Calu3 (cell line): ENCODE data around the gene FBXL7. TPM values are rescaled to one million over a fixed set of nuclear protein-coding genes. Genes with fewer than 3 reads are reported as not detected.

Source experiments
- BruUV-seq: library from RNA; stranded (reverse); fragments of 400-500 nt; replicated peaks from 2 replicates; lab custom pipeline; 2021; lab: Mats Ljungman, UMichigan
- CTCF ChIA-PET: fragments of 300-600 bp; sonication (Branson Sonifier 250); formaldehyde crosslinking; loops from one replicate; lab custom pipeline; 2022; ENCODE audit warnings: antibody characterized with exemption; lab: Charles Lee
- DNase-seq: peaks from one replicate; pipeline ENCODE4 v3.0.0; 2022
- H3K27ac Mint-ChIP-seq: one replicate; pipeline ENCODE4 v1.8.0; 2022; ENCODE audit warnings: mixed read lengths; ENCODE audit not compliant: unreplicated experiment
- H3K27me3 Mint-ChIP-seq: one replicate; pipeline ENCODE4 v1.8.0; 2022; ENCODE audit warnings: mixed read lengths; ENCODE audit not compliant: unreplicated experiment
- H3K36me3 Mint-ChIP-seq: one replicate; pipeline ENCODE4 v1.8.0; 2022; ENCODE audit warnings: mild to moderate bottlenecking, moderate library complexity, mixed read lengths; ENCODE audit not compliant: insufficient read depth, unreplicated experiment
- H3K4me1 Mint-ChIP-seq: one replicate; pipeline ENCODE4 v1.8.0; 2022; ENCODE audit warnings: mild to moderate bottlenecking, low read depth, mixed read lengths; ENCODE audit not compliant: unreplicated experiment
- H3K4me3 Mint-ChIP-seq: one replicate; pipeline ENCODE4 v1.8.0; 2022; ENCODE audit warnings: mild to moderate bottlenecking, low read depth, moderate library complexity, mixed read lengths; ENCODE audit not compliant: unreplicated experiment
- H3K9me3 Mint-ChIP-seq: one replicate; pipeline ENCODE4 v1.8.0; 2022; ENCODE audit warnings: low read depth, mixed read lengths; ENCODE audit not compliant: unreplicated experiment
- intact Hi-C: fragments of 100-400 bp; cut with micrococcal nuclease; formaldehyde crosslinking; loops from one replicate; pipeline ENCODE4 v1.10.0; 2022; ENCODE audit not compliant: unreplicated experiment
- total RNA-seq: library from RNA; stranded (reverse); gene quantifications from 2 replicates; pipeline ENCODE4 v1.2.3, GENCODE V29; 2022
- TF ChIP-seq, protein P1 (sequence below): fragments of 200-600 bp; IDR thresholded peaks from one replicate; pipeline ENCODE4 v1.8.0; 2022; ENCODE audit warnings: antibody characterized with exemption; ENCODE audit not compliant: unreplicated experiment

Gene FBXL7
- total RNA-seq, 1 experiment from 2014 or later = not detected

DNA sequence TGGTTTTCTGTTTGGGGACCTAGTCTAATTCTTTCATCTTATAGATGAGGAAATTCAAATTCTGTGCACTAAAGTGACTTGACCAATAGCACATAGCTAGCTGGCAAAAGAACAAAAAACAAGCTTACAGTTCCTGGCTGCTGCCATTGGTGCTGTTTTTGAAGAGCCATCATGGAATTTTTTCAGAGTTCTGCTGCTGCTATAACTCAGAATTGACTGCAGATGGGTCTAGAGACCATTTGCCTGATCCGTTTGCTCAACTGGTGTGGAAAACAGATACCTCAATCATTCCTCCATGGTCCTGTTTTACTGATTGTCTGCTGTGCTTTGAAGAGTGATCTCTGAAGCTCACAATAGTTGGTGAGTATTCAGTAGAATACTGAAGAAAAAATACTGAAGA is 15.2 kb downstream of the FBXL7 start:
- CTCF ChIA-PET = no interaction called here
- no peak for DNase-seq
- H3K27me3 Mint-ChIP-seq = no peaks in the 10 kb centered on the region
- H3K9me3 Mint-ChIP-seq = peaks cover 14% of the 10 kb centered on the region
- no peak overlapping the region for H3K27ac Mint-ChIP-seq
- TF ChIP-seq, protein P1, sequence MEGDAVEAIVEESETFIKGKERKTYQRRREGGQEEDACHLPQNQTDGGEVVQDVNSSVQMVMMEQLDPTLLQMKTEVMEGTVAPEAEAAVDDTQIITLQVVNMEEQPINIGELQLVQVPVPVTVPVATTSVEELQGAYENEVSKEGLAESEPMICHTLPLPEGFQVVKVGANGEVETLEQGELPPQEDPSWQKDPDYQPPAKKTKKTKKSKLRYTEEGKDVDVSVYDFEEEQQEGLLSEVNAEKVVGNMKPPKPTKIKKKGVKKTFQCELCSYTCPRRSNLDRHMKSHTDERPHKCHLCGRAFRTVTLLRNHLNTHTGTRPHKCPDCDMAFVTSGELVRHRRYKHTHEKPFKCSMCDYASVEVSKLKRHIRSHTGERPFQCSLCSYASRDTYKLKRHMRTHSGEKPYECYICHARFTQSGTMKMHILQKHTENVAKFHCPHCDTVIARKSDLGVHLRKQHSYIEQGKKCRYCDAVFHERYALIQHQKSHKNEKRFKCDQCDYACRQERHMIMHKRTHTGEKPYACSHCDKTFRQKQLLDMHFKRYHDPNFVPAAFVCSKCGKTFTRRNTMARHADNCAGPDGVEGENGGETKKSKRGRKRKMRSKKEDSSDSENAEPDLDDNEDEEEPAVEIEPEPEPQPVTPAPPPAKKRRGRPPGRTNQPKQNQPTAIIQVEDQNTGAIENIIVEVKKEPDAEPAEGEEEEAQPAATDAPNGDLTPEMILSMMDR = no peak
- intact Hi-C loops = no loop called here
- no TSS peak for BruUV-seq
- no peaks in the 10 kb centered on the region for H3K4me1 Mint-ChIP-seq
- H3K4me3 Mint-ChIP-seq = no peak overlapping the region
- H3K36me3 Mint-ChIP-seq = peaks cover 5% of the 10 kb centered on the region

DNA sequence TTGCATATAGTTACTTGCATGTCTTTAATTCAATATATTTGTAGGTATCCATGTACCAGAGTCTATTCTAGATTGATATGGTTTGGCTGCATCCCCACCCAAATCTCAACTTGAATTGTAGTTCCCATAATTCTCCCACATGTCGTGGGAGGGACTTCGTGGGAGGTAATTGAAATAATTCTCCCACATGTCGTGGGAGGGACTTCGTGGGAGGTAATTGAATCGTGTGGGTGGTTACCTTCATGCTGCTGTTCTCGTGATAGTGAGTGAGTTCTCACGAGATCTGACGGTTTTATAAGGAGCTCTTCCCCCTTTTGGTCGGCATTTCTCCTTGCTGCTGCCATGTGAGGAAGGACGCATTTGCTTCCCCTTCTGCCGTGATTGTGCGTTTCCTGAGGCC is 16.5 kb downstream of the FBXL7 start:
- Mint-ChIP-seq H3K4me1 (no peaks in the 10 kb centered on the region), H3K4me3 (no peak overlapping the region), H3K36me3 (peaks cover 5% of the 10 kb centered on the region), H3K27me3 (no peaks in the 10 kb centered on the region), H3K27ac (no peak overlapping the region), H3K9me3 (peaks cover 13% of the 10 kb centered on the region)
- BruUV-seq = no TSS peak
- DNase-seq = no peak
- intact Hi-C loops = no loop called here
- TF ChIP-seq, protein P1 = no peak
- CTCF ChIA-PET = no interaction called here

DNA sequence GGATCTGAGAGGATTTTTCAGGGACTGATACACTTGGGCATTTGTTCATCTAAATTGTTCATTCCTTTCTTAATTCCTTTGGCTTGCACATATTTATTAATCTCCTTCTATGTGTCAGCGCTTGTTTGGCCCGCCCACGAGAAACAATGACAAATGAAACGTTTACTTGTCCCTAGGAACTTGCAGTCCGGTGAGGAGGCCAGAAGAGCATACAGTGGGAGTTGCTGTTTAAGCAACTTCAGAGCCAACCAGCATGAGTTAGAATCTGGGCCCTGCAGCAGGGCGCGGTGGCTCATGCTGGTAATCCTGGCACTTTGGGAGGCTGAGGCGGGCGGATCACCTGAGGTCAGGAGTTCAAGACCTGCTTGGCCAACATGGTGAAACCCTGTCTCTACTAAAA is 18.8 kb downstream of the FBXL7 start:
- CTCF ChIA-PET = interaction anchor here (0.7 kb wide), 1 partner anchor 19 kb away, joined by 3 read pairs; no protein-coding TSS in a partner anchor
- H3K27me3 Mint-ChIP-seq = no peaks in the 10 kb centered on the region
- BruUV-seq = no TSS peak

DNA sequence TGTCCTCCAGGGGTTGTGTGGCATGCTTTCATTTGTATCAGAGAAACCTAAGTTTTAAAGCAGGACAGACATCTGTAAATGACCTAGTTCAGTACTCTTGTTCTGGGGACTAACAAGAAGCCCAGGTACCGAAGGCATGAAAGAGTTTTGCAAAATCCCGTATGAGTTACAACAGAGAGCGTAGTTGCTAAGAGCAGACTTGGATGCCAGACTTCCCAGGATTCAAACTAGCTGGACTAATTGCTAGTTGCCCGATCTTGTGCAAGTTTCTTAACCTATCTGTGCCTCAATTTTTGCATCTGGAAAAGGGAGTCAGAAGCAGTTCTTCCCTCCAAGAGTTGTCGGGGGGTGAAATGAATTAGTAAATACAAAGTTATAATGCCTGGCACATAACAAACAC is 20.9 kb downstream of the FBXL7 start:
- Mint-ChIP-seq H3K27me3 (no peaks in the 10 kb centered on the region), H3K9me3 (peaks cover 13% of the 10 kb centered on the region), H3K4me1 (no peaks in the 10 kb centered on the region), H3K4me3 (no peak overlapping the region), H3K36me3 (peaks cover 4% of the 10 kb centered on the region), H3K27ac (no peak overlapping the region)
- TF ChIP-seq, protein P1 = no peak
- intact Hi-C loops = no loop called here
- DNase-seq = no peak
- BruUV-seq = no TSS peak
- CTCF ChIA-PET = no interaction called here

More for the DNA sequence above, 18.8 kb downstream of the FBXL7 start:
- Mint-ChIP-seq H3K9me3 (peaks cover 11% of the 10 kb centered on the region), H3K27ac (no peak overlapping the region), H3K4me3 (no peak overlapping the region), H3K4me1 (no peaks in the 10 kb centered on the region), H3K36me3 (peaks cover 5% of the 10 kb centered on the region)
- DNase-seq = no peak
- TF ChIP-seq, protein P1 = no peak
- intact Hi-C loops = no loop called here
